ENCODE data around the gene LRRK2. TPM values are rescaled to one million over a fixed set of nuclear protein-coding genes. Genes with fewer than 3 reads are reported as not detected.

LRRK2 gene
- 10 to 100 TPM in 2 of 4 donors, 1 to 10 TPM in 2; 5.7 to 11.1 (median 9.5) TPM for total RNA-seq

GRCh38 chr12:40224439-40225291 is at the start of gene LRRK2:
LRRK2 (plus strand) TSS chr12:40224997; CDS start chr12:40225132, 135 bp downstream.
- WGBS, 2 donors, result 1% methylated on average over 48 to 71 of the region's 78 CpGs
- peak; percentile 71 to 96 for DNase-seq (ENCODE audit: low spot score in 2 of 2)
- TF ChIP-seq POLR2A (IDR thresholded peaks at IDR 0.05) (no peak), CTCF (IDR thresholded peaks at IDR 0.05) (no peak)
- H3K4me3 ChIP-seq (ENCODE audit: low read depth, poor library complexity, severe bottlenecking), result peak within 1 kb of the TSS; percentile 57
- intact Hi-C loops (cut with DNase I; ENCODE audit: low total_unique reads), result no loop called here

DNA sequence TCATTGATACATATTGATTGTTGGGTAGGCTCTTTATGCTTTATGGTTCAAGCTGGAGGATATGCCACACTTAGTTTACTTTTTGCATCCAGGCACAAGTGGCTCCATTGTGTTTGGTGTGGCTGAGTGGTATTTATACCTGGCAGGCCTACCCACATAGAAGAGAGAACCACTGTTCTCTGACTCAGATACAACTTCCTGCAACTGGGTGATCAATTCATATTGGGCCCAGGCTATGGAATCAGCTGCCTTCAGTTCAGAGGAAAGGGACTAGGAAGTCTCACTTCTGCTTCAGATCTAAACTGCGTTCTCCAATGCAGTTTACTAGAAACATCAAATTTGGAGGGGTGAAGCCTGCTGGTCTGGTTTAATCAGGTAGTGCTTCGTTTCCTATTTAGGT is 49.8 kb upstream of the LRRK2 start:
- TF ChIP-seq POLR2A (IDR thresholded peaks at IDR 0.05) (no peak), CTCF (IDR thresholded peaks at IDR 0.05) (no peak)
- H3K4me3 ChIP-seq (ENCODE audit: low read depth, poor library complexity, severe bottlenecking), result no peak overlapping the region
- WGBS, 2 donors, result 70% methylated on average over 2 of the region's 2 CpGs
- DNase-seq (ENCODE audit: low spot score in 2 of 2), result no peak
- intact Hi-C loops (cut with DNase I; ENCODE audit: low total_unique reads), result no loop called here

- WGBS, 2 donors, result 91 to 92% methylated on average over 3 of the region's 3 CpGs
- no peak for DNase-seq (ENCODE audit: low spot score in 2 of 2)
- TF ChIP-seq CTCF (IDR thresholded peaks at IDR 0.05) (no peak), POLR2A (IDR thresholded peaks at IDR 0.05) (no peak)
- H3K4me3 ChIP-seq (ENCODE audit: low read depth, poor library complexity, severe bottlenecking), result no peak overlapping the region
- intact Hi-C loops (cut with DNase I; ENCODE audit: low total_unique reads), result no loop called here
Observed at GRCh38 chr12:40175489-40175888, 49.3 kb upstream of the LRRK2 start.

DNA sequence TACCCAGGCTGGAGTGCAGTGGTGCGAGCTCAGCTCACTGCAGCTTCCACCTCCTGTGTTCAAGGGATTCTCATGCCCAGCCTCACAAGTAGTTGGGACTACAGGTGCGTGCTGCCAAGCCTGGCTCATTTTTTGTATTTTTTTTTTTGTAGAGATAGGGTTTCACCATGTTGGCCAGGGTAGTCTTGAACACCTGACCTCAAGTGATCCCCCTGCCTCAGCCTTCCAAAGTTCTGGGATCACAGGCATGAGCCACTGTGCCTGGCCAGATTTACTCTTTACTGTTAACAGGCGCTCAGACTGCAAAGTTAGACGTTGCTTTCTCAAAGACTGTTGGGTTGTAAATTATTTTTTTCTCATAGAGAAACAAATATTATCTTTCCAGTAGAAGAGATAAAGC is 46.1 kb upstream of the LRRK2 start:
- intact Hi-C loops (cut with DNase I; ENCODE audit: low total_unique reads), result no loop called here
- no peak for DNase-seq (ENCODE audit: low spot score in 2 of 2)
- H3K4me3 ChIP-seq (ENCODE audit: low read depth, poor library complexity, severe bottlenecking), result no peak overlapping the region
- TF ChIP-seq CTCF (IDR thresholded peaks at IDR 0.05), result no peak
- TF ChIP-seq POLR2A (IDR thresholded peaks at IDR 0.05), result no peak
- WGBS, 2 donors, result 80 to 83% methylated on average over 4 of the region's 4 CpGs

DNA sequence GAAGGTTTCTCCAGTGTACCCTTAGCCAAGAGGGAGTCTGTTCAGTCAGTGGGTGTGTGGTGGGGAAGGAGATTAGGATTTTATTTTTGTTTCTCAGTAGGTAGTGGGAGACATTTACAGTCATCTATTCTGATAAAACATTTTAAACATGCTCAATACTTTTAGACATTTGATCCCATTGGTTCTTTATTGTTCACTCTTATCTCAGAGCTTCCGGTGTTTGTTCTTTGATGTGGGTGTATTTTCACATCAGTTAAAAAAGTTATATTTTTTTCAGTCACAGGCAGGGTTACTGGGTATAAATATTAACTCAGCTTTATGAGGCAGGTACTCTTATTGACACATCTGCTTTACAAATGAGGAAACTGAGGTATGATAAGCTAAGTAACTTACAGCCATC is 43.3 kb upstream of the LRRK2 start:
- DNase-seq (ENCODE audit: low spot score in 2 of 2), result no peak
- H3K4me3 ChIP-seq (ENCODE audit: low read depth, poor library complexity, severe bottlenecking), result no peak overlapping the region
- 84 to 87% methylated on average over 1 of the region's 1 CpG for WGBS, 2 donors
- TF ChIP-seq CTCF (IDR thresholded peaks at IDR 0.05) (no peak), POLR2A (IDR thresholded peaks at IDR 0.05) (no peak)
- intact Hi-C loops (cut with DNase I; ENCODE audit: low total_unique reads), result no loop called here

Measured in lower leg skin (tissue), 4 donors.